Measurements from ENCODE around the gene ANO7. TPM values are rescaled to one million over a fixed set of nuclear protein-coding genes. Genes with fewer than 3 reads are reported as not detected.

Gene ANO7
- total and polyA plus RNA-seq, 2 of the 13 experiments (the other 11 are each of a cell fraction or from before 2014, with no cell fraction given) = 4.1 to 4.9 TPM

GRCh38 chr2:241217320-241218031 is 29.0 kb downstream of the ANO7 start (continued):
- no peak for TF ChIP-seq FOSL1 (CRISPR knock-in tag; IDR thresholded peaks at IDR 0.05; ENCODE audit: borderline replicate concordance)
- peak; percentile 76 for TF ChIP-seq ZNF574 (CRISPR knock-in tag; IDR thresholded peaks at IDR 0.05)
- TF ChIP-seq ZEB1 (IDR thresholded peaks at IDR 0.05; ENCODE audit: insufficient replicate concordance, low read depth) = peak; percentile 81
- TF ChIP-seq ZNF337 (CRISPR knock-in tag; IDR thresholded peaks at IDR 0.05; ENCODE audit: borderline replicate concordance, low read depth) = no peak
- no peak for TF ChIP-seq SRSF1 (optimal IDR thresholded peaks at IDR 0.05; ENCODE audit: low read depth, low read length)
- no peak for TF ChIP-seq KAT2B (IDR thresholded peaks at IDR 0.05; ENCODE audit: borderline replicate concordance, low read depth, low read length)
- TF ChIP-seq SNAI1 (CRISPR knock-in tag; IDR thresholded peaks at IDR 0.05; ENCODE audit: borderline replicate concordance) = 0 out of 2 replicates have a peak, but pooled peaks have one; percentile 27
- TF ChIP-seq ZNF383 (CRISPR knock-in tag; IDR thresholded peaks at IDR 0.05; ENCODE audit: borderline replicate concordance) = peak; percentile 16; the same call in 1 of the 2 replicates
- TF ChIP-seq ERF (CRISPR knock-in tag; IDR thresholded peaks at IDR 0.05) = peak; percentile 71
- TF ChIP-seq MLLT10 (CRISPR knock-in tag; IDR thresholded peaks at IDR 0.05) = no peak
- TF ChIP-seq ATM (IDR thresholded peaks at IDR 0.05; ENCODE audit: borderline replicate concordance) = no peak
- peak; percentile 93 for TF ChIP-seq KDM2A (CRISPR knock-in tag; IDR thresholded peaks at IDR 0.05; ENCODE audit: borderline replicate concordance, low read depth)
- TF ChIP-seq, protein P1, sequence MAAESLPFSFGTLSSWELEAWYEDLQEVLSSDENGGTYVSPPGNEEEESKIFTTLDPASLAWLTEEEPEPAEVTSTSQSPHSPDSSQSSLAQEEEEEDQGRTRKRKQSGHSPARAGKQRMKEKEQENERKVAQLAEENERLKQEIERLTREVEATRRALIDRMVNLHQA (CRISPR knock-in tag; IDR thresholded peaks at IDR 0.05) = peak; percentile 47; the same call in 1 of the 2 replicates
- TF ChIP-seq ARHGAP35 (CRISPR knock-in tag; IDR thresholded peaks at IDR 0.05; ENCODE audit: borderline replicate concordance) = peak; percentile 86
- no peak for TF ChIP-seq TRIM24 (CRISPR knock-in tag; IDR thresholded peaks at IDR 0.05)
- TF ChIP-seq ZNF776 (CRISPR knock-in tag; IDR thresholded peaks at IDR 0.05) = peak; percentile 84; the same call in 1 of the 2 replicates
- TF ChIP-seq ZBTB10 (CRISPR knock-in tag; IDR thresholded peaks at IDR 0.05; ENCODE audit: borderline replicate concordance) = no peak
- TF ChIP-seq CHD4 (IDR thresholded peaks at IDR 0.05; ENCODE audit: borderline replicate concordance, low read length) = no peak
- TF ChIP-seq THAP8 (CRISPR knock-in tag; IDR thresholded peaks at IDR 0.05; ENCODE audit: borderline replicate concordance) = 0 out of 2 replicates have a peak, but pooled peaks have one; percentile 63
- peak; percentile 68 for TF ChIP-seq THAP11 (CRISPR knock-in tag; IDR thresholded peaks at IDR 0.05)
- TF ChIP-seq SATB2 (CRISPR knock-in tag; IDR thresholded peaks at IDR 0.05) = 0 out of 2 replicates have a peak, but pooled peaks have one; percentile 66
- peak; percentile 87 for TF ChIP-seq NAIF1 (CRISPR knock-in tag; IDR thresholded peaks at IDR 0.05; ENCODE audit: borderline replicate concordance)
- no peak for TF ChIP-seq ZMYM3 (CRISPR knock-in tag; IDR thresholded peaks at IDR 0.05)
- no peak; the same call in 1 of the 2 replicates for TF ChIP-seq ZFP37 (CRISPR knock-in tag; IDR thresholded peaks at IDR 0.05; ENCODE audit: borderline replicate concordance)
